K562 (cell line): ENCODE measurements around the gene ZSWIM3. TPM values are rescaled to one million over a fixed set of nuclear protein-coding genes. Genes with fewer than 3 reads are reported as not detected.

Experiments used
- ATAC-seq: fragments of 200-7000 bp; cut with Tn5 transposase; 3 replicates; pipeline ENCODE4 v1.9.1; 2020; ENCODE audit warnings: moderate library complexity
- BruUV-seq: library from RNA; stranded (reverse); fragments of 400-500 nt; replicated peaks from 2 replicates; lab custom pipeline; 2021; lab: Mats Ljungman, UMichigan
- CTCF ChIA-PET: fragments of 300-600 bp; formaldehyde crosslinking; extraction: SDS; loops from one replicate; lab custom pipeline; 2021; ENCODE audit warnings: low intra/inter-chr PET ratio; lab: Yijun Ruan, JAX
- POLR2A ChIA-PET: fragments of 300-600, 350-650 bp; sonication (Branson Sonifier 250); formaldehyde crosslinking; extraction: SDS; loops from one replicate; lab custom pipeline; 2021; ENCODE audit warnings: antibody characterized with exemption, inconsistent platforms; lab: Yijun Ruan, JAX
- DNase-seq, 4 experiments: peaks; one replicate each; pipeline versions ENCODE4 v3.0.0 to v3.0.0-alpha.2; 2011 to 2018; ENCODE audit warnings: low spot score in 3 of 4, mixed read lengths in 3 of 4; ENCODE audit errors: extremely low read depth in 1 of 4
- FAIRE-seq: peaks from 2 replicates; lab custom pipeline; 2011; peaks lifted over from hg19 to GRCh38; lab: Jason Lieb, UNC
- H2AFZ ChIP-seq: 2 replicates; pipeline ENCODE4 v1.6.0; 2011; ENCODE audit warnings: low read depth, low read length, control low read depth, inconsistent platforms
- H3K27ac ChIP-seq: fragments of 200-600 bp; 3 replicates; pipeline ENCODE4 v1.8.0; 2011; ENCODE audit warnings: low read depth, mild to moderate bottlenecking, control low read depth, inconsistent platforms, low read length, moderate library complexity, mixed read lengths; ENCODE audit errors: extremely low read depth
- H3K27me3 ChIP-seq, 2 experiments: fragments of 300-600 bp in 1 of 2; 2 replicates in 1 of 2; 3 replicates in 1 of 2; pipeline versions ENCODE4 v1.6.0 to v1.8.0; 2011; ENCODE audit warnings: inconsistent platforms in 2 of 2, low read length in 2 of 2, mild to moderate bottlenecking in 1 of 2, mixed read lengths in 1 of 2, moderate library complexity in 1 of 2; ENCODE audit not compliant: control insufficient read depth in 2 of 2, insufficient read depth in 2 of 2
- H3K36me3 ChIP-seq: fragments of 300-600 bp; 3 replicates; pipeline ENCODE4 v1.8.0; 2011; ENCODE audit warnings: mild to moderate bottlenecking, low read length, inconsistent platforms; ENCODE audit not compliant: control insufficient read depth, insufficient read depth
- H3K4me1 ChIP-seq, 2 experiments: fragments of 200-600 bp in 1 of 2; replicated peaks in 1 of 2; 2 replicates in 1 of 2; 3 replicates in 1 of 2; pipeline versions ENCODE4 v1.5.1 to v1.8.0; 2011; ENCODE audit warnings: inconsistent platforms in 2 of 2, low read length in 2 of 2, mild to moderate bottlenecking in 1 of 2, mixed read lengths in 1 of 2, moderate library complexity in 1 of 2; ENCODE audit not compliant: control insufficient read depth in 2 of 2, insufficient read depth in 2 of 2
- H3K4me2 ChIP-seq: 2 replicates; pipeline ENCODE4 v1.6.1; 2011; ENCODE audit warnings: low read length, control low read depth, inconsistent platforms, mixed read lengths; ENCODE audit not compliant: insufficient read depth
- H3K4me3 ChIP-seq: fragments of 200-600 bp; sonication (generic), shearing (Covaris generic); 2 replicates; pipeline ENCODE4 v1.5.1; 2016; ENCODE audit warnings: control low read depth, inconsistent platforms
- H3K79me2 ChIP-seq: fragments of 200-600 bp; 3 replicates; pipeline ENCODE4 v1.8.0; 2011; ENCODE audit warnings: low read length, inconsistent platforms; ENCODE audit not compliant: control insufficient read depth, insufficient read depth
- H3K9ac ChIP-seq, 2 experiments: 2 replicates each; pipeline versions ENCODE4 v1.6.0 to v1.6.1; 2011; ENCODE audit warnings: low read depth in 2 of 2, low read length in 2 of 2, control low read depth in 1 of 2, inconsistent platforms in 1 of 2, mild to moderate bottlenecking in 1 of 2, mixed read lengths in 1 of 2; ENCODE audit not compliant: insufficient read depth in 1 of 2
- H3K9me1 ChIP-seq: one replicate; pipeline ENCODE4 v1.6.0; 2011; ENCODE audit warnings: inconsistent platforms, mild to moderate bottlenecking, low read length, moderate library complexity; ENCODE audit not compliant: control insufficient read depth, insufficient read depth
- H3K9me3 ChIP-seq: replicated peaks from 2 replicates; pipeline ENCODE4 v1.5.1; 2011; ENCODE audit warnings: low read depth, low read length, inconsistent platforms; ENCODE audit not compliant: control insufficient read depth, insufficient read depth
- H4K20me1 ChIP-seq: replicated peaks from 2 replicates; pipeline ENCODE4 v1.6.1; 2011; ENCODE audit warnings: low read length, inconsistent platforms, mixed read lengths; ENCODE audit not compliant: control insufficient read depth, insufficient read depth
- ATF6 ChIP-seq: sonication (generic); formaldehyde crosslinking; IDR thresholded peaks from 2 replicates; pipeline ENCODE4 v1.4.0; 2020; ENCODE audit warnings: mild to moderate bottlenecking, missing genetic modification reagents
- BMI1 ChIP-seq: fragments of 150-350 bp; IDR thresholded peaks from 2 replicates; pipeline ENCODE4 v1.6.1; 2014; ENCODE audit warnings: low read length
- CHD2 ChIP-seq: IDR thresholded peaks from 2 replicates; pipeline ENCODE4 v1.6.1; 2011; ENCODE audit warnings: low read depth, low read length
- CREB5 ChIP-seq: fragments of 250-450 bp; sonication (Bioruptor Pico); IDR thresholded peaks from 2 replicates; pipeline ENCODE4 v1.5.0; 2020; ENCODE audit warnings: mild to moderate bottlenecking
- DNMT1 ChIP-seq: fragments of 450-650 bp; IDR thresholded peaks from 2 replicates; pipeline ENCODE4 v1.6.1; 2016; ENCODE audit warnings: antibody characterized with exemption, mild to moderate bottlenecking
- ETV6 ChIP-seq, 3 experiments: fragments of 150-350 bp in 1 of 3; sonication (generic) in 1 of 3; formaldehyde crosslinking in 1 of 3; IDR thresholded peaks; 2 replicates each; pipeline versions ENCODE4 v1.6.1 to v1.8.0; 2014 to 2022; ENCODE audit warnings: borderline replicate concordance in 2 of 3, low read depth in 2 of 3, antibody characterized with exemption in 1 of 3, low read length in 1 of 3, mild to moderate bottlenecking in 1 of 3, missing genetic modification reagents in 1 of 3
- EZH2 ChIP-seq: IDR thresholded peaks from 2 replicates; pipeline ENCODE4 v1.6.1; 2012; ENCODE audit warnings: low read depth, mild to moderate bottlenecking, inconsistent platforms, low read length, borderline replicate concordance
- GATAD2A ChIP-seq: fragments of 450-650 bp; IDR thresholded peaks from 2 replicates; pipeline ENCODE4 v1.6.1; 2017
- POLR2G ChIP-seq: fragments of 200-400 bp; formaldehyde crosslinking; IDR thresholded peaks from 2 replicates; pipeline ENCODE4 v1.6.1; 2017; ENCODE audit warnings: low read depth, mild to moderate bottlenecking, antibody characterized with exemption, low read length, moderate library complexity
- POLR2H ChIP-seq: IDR thresholded peaks from 2 replicates; pipeline ENCODE4 v1.6.1; 2016; ENCODE audit warnings: missing genetic modification characterization, low read depth, mild to moderate bottlenecking, control low read depth, missing compliant biosample characterization, moderate library complexity
- THAP12 ChIP-seq: fragments of 250-450 bp; sonication (Bioruptor Pico); IDR thresholded peaks from 2 replicates; pipeline ENCODE4 v1.9.0; 2021; ENCODE audit warnings: mild to moderate bottlenecking, inconsistent platforms
- ZBTB5 ChIP-seq: fragments of 450-650 bp; IDR thresholded peaks from 2 replicates; pipeline ENCODE4 v1.6.1; 2017; ENCODE audit warnings: antibody characterized with exemption
- WGBS: fragments of 100-300 bp; shearing (Covaris generic); methylation state at CpG from one replicate; pipeline ENCODE4 v1.1.6; 2016; ENCODE audit warnings: low coverage, mixed read lengths; ENCODE audit not compliant: insufficient coverage; ENCODE audit errors: missing lambda C conversion rate; 5-methylcytosine and 5-hydroxymethylcytosine counted together
- in situ Hi-C: fragments of 300-500 bp; cut with MboI; formaldehyde crosslinking; loops from 4 replicates; pipeline ENCODE4 v1.15.0; 2018; ENCODE audit warnings: inconsistent platforms, mixed read lengths
- intact Hi-C: fragments of 100-400 bp; cut with micrococcal nuclease; formaldehyde crosslinking; loops from 2 replicates; pipeline ENCODE4 v1.14.2; 2022
- polyA plus RNA-seq, 8 experiments: library from polyadenylated mRNA; depleted of rRNA in 4 of 8; stranded (reverse) in 5 of 8; unstranded in 3 of 8; fragments of >200 nt; fragmentation: Nextera tagmentation in 2 of 8; fragmentation: Illumina TruSeq in 1 of 8; extraction: Ambion mirVana in 2 of 8; extraction: Trizol in 1 of 8; gene quantifications; 2 replicates each; pipeline versions ENCODE4 v1.2.1 to v1.2.3, GENCODE V29; 2011 to 2014; ENCODE audit warnings: inconsistent platforms in 1 of 8, missing spikeins in 1 of 8
- total RNA-seq, 7 experiments: library from RNA; depleted of rRNA in 6 of 7; stranded (reverse); fragments of >200 nt in 6 of 7; fragmentation: Illumina TruSeq in 2 of 7; extraction: Trizol in 2 of 7; gene quantifications; 2 replicates each; pipeline versions ENCODE4 v1.2.1 to v1.2.3, GENCODE V29; 2011 to 2021; ENCODE audit warnings: low replicate concordance in 1 of 7

Gene ZSWIM3
- total and polyA plus RNA-seq, 9 of the 15 experiments (the other 6 are each of a cell fraction or from before 2014, with no cell fraction given): 1.7 to 4.3 (median 2.9) TPM

- CTCF ChIA-PET: no interaction called here
- H3K9ac ChIP-seq: peak within 1 kb of the TSS; percentile 85 to 92
- TSS peak; percentile 81 for BruUV-seq
- POLR2A ChIA-PET: interaction anchor here (0.6 to 2.4 kb wide), 13 partner anchors 9 to 55 kb away, joined by 3 to 11 read pairs (median 4); partner anchors contain the start of genes CTSA, NEURL2 and PCIF1
- FAIRE-seq (peak; percentile 100), ATAC-seq (peak; percentile 99), DNase-seq (peak; percentile 99 to 100 (median 99))
- in situ Hi-C loops: no loop called here
- H3K27ac ChIP-seq: peak within 1 kb of the TSS; percentile 83
- H3K9me3 ChIP-seq: no peaks in the 10 kb centered on the region
- H2AFZ ChIP-seq: peak within 1 kb of the TSS; percentile 89
- H3K36me3 ChIP-seq: peaks cover 31% of the 10 kb centered on the region; the same call in 2 of the 3 replicates
- WGBS: under 1% methylated on average over 23 of the region's 23 CpGs
- peak within 1 kb of the TSS; percentile 56 for H3K4me3 ChIP-seq
- H4K20me1 ChIP-seq: no peaks in the 10 kb centered on the region
- intact Hi-C loops: loop anchor here (10.0 kb wide), 1 partner anchor 46 kb away; the partner anchor contains the start of gene SNX21
- H3K79me2 ChIP-seq: peaks cover 32% of the 10 kb centered on the region
- peaks cover 27% of the 10 kb centered on the region in 2 experiments for H3K4me1 ChIP-seq
- no peaks in the 10 kb centered on the region for H3K27me3 ChIP-seq
- peak within 1 kb of the TSS; percentile 91 for H3K4me2 ChIP-seq
- H3K9me1 ChIP-seq: peaks cover 4% of the 10 kb centered on the region
- TF ChIP-seq THAP12 (0 out of 2 replicates have a peak, but pooled peaks have one; percentile 41), ATF6 (no peak), BMI1 (peak; percentile 92), GATAD2A (0 out of 2 replicates have a peak, but pooled peaks have one; percentile 24), POLR2H (tag) (peak; percentile 67), EZH2 (no peak), CHD2 (peak; percentile 91), POLR2G (peak; percentile 78), DNMT1 (0 out of 2 replicates have a peak, but pooled peaks have one; percentile 22), ETV6 (IDR thresholded peaks at IDR 0.05; ENCODE audit: borderline replicate concordance in 1 of 2, low read depth in 2 of 2, low read length in 1 of 2) (no peak), ETV6 (CRISPR knock-in tag; IDR thresholded peaks at IDR 0.05; ENCODE audit: borderline replicate concordance) (no peak), ZBTB5 (no peak), CREB5 (CRISPR knock-in tag) (0 out of 2 replicates have a peak, but pooled peaks have one; percentile 29)
Observed at GRCh38 chr20:45880988-45881788, 23.8 kb downstream of the ZSWIM3 start, which contains the start of gene ZSWIM1. Gene ZSWIM1 (plus strand): TSS chr20:45881227. CDS start chr20:45882593, 1,366 bp downstream.
